Skeletal muscle satellite cell (primary cell): ENCODE results near the gene DCP1A.

Experiments
- H3K27me3 ChIP-seq: 2 replicates; pipeline ENCODE4 v1.7.0; 2013; ENCODE audit warnings: low read length; ENCODE audit not compliant: control insufficient read depth, insufficient read depth
- H3K36me3 ChIP-seq: 2 replicates; pipeline ENCODE4 v1.7.0; 2013; ENCODE audit warnings: mild to moderate bottlenecking, control low read depth, low read length; ENCODE audit not compliant: insufficient read depth
- H3K4me1 ChIP-seq: 2 replicates; pipeline ENCODE4 v1.7.0; 2013; ENCODE audit warnings: low read length; ENCODE audit not compliant: control insufficient read depth, insufficient read depth
- H3K4me2 ChIP-seq: 2 replicates; pipeline ENCODE4 v1.7.0; 2013; ENCODE audit warnings: mild to moderate bottlenecking, low read length
- H3K4me3 ChIP-seq: 2 replicates; pipeline ENCODE4 v1.7.0; 2013; ENCODE audit warnings: low read length
- H3K9ac ChIP-seq: 2 replicates; pipeline ENCODE4 v1.7.0; 2013; ENCODE audit warnings: mild to moderate bottlenecking, low read depth, low read length, moderate library complexity
- H3K9me3 ChIP-seq: replicated peaks from 2 replicates; pipeline ENCODE4 v1.7.0; 2013; ENCODE audit warnings: mild to moderate bottlenecking, control low read depth, low read length

Gene DCP1A

GRCh38 chr3:53263907-53264306, 83.4 kb downstream of the DCP1A start:
- Histone ChIP-seq H3K9ac (no peak overlapping the region), H3K4me3 (no peak overlapping the region), H3K4me1 (peaks cover 4% of the 10 kb centered on the region), H3K4me2 (no peak overlapping the region), H3K27me3 (no peaks in the 10 kb centered on the region), H3K36me3 (no peaks in the 10 kb centered on the region), H3K9me3 (no peaks in the 10 kb centered on the region)

GRCh38 chr3:53261712-53262111, 85.6 kb downstream of the DCP1A start:
- H3K36me3 ChIP-seq, result no peaks in the 10 kb centered on the region
- H3K4me2 ChIP-seq, result no peak overlapping the region
- H3K4me1 ChIP-seq, result peaks cover 4% of the 10 kb centered on the region
- no peak overlapping the region for H3K4me3 ChIP-seq
- no peak overlapping the region for H3K9ac ChIP-seq
- H3K27me3 ChIP-seq, result no peaks in the 10 kb centered on the region
- no peaks in the 10 kb centered on the region for H3K9me3 ChIP-seq

GRCh38 chr3:53260286-53260785, 87.0 kb downstream of the DCP1A start:
- Histone ChIP-seq H3K9ac (no peak overlapping the region), H3K4me1 (peaks cover 4% of the 10 kb centered on the region), H3K4me3 (no peak overlapping the region), H3K36me3 (no peaks in the 10 kb centered on the region), H3K9me3 (no peaks in the 10 kb centered on the region), H3K27me3 (no peaks in the 10 kb centered on the region), H3K4me2 (no peak overlapping the region)

GRCh38 chr3:53259427-53260259, 87.7 kb downstream of the DCP1A start:
- Histone ChIP-seq H3K9ac (no peak overlapping the region), H3K27me3 (no peaks in the 10 kb centered on the region), H3K36me3 (no peaks in the 10 kb centered on the region), H3K9me3 (no peaks in the 10 kb centered on the region), H3K4me3 (no peak overlapping the region), H3K4me2 (no peak overlapping the region), H3K4me1 (peaks cover 4% of the 10 kb centered on the region)

- H3K9me3 ChIP-seq, result no peaks in the 10 kb centered on the region
- H3K4me2 ChIP-seq, result no peak overlapping the region
- no peak overlapping the region for H3K9ac ChIP-seq
- no peaks in the 10 kb centered on the region for H3K27me3 ChIP-seq
- H3K36me3 ChIP-seq, result peaks cover under 1% of the 10 kb centered on the region
- no peak overlapping the region for H3K4me3 ChIP-seq
- peaks cover 7% of the 10 kb centered on the region for H3K4me1 ChIP-seq
These were observed 88.5 kb downstream of the DCP1A start for GRCh38 chr3:53258600-53259426.

GRCh38 chr3:53257465-53257864, 89.9 kb downstream of the DCP1A start:
- Histone ChIP-seq H3K27me3 (no peaks in the 10 kb centered on the region), H3K9me3 (no peaks in the 10 kb centered on the region), H3K4me3 (no peak overlapping the region), H3K4me1 (peaks cover 16% of the 10 kb centered on the region), H3K4me2 (no peak overlapping the region), H3K36me3 (peaks cover 7% of the 10 kb centered on the region), H3K9ac (no peak overlapping the region)

GRCh38 chr3:53256704-53257055, 90.7 kb downstream of the DCP1A start:
- Histone ChIP-seq H3K36me3 (peaks cover 7% of the 10 kb centered on the region), H3K27me3 (no peaks in the 10 kb centered on the region), H3K9me3 (no peaks in the 10 kb centered on the region), H3K4me2 (no peak overlapping the region), H3K4me1 (peaks cover 16% of the 10 kb centered on the region), H3K4me3 (no peak overlapping the region), H3K9ac (no peak overlapping the region)

- peaks cover 20% of the 10 kb centered on the region for H3K4me1 ChIP-seq
These were observed 91.3 kb downstream of the DCP1A start, which contains the start of gene TKT for GRCh38 chr3:53255775-53256703. TSS of gene TKT (minus strand) at chr3:53256022. CDS start at chr3:53255942, 80 bp downstream.

GRCh38 chr3:53255423-53255774, 91.9 kb downstream of the DCP1A start:
- H3K4me2 ChIP-seq, result peak overlapping the region; percentile 92
- H3K36me3 ChIP-seq, result peaks cover 14% of the 10 kb centered on the region
- H3K9me3 ChIP-seq, result no peaks in the 10 kb centered on the region
- H3K27me3 ChIP-seq, result no peaks in the 10 kb centered on the region
- H3K9ac ChIP-seq, result peak overlapping the region; percentile 91
- H3K4me3 ChIP-seq, result peak overlapping the region; percentile 93
- peaks cover 25% of the 10 kb centered on the region for H3K4me1 ChIP-seq

More at GRCh38 chr3:53255775-53256703, 91.3 kb downstream of the DCP1A start, which contains the start of gene TKT:
- Histone ChIP-seq H3K4me2 (peak within 1 kb of the TSS; percentile 92), H3K9me3 (no peaks in the 10 kb centered on the region), H3K9ac (peak within 1 kb of the TSS; percentile 91), H3K4me3 (peak within 1 kb of the TSS; percentile 93), H3K36me3 (peaks cover 13% of the 10 kb centered on the region), H3K27me3 (no peaks in the 10 kb centered on the region)

- Histone ChIP-seq H3K36me3 (peaks cover 14% of the 10 kb centered on the region), H3K4me1 (peaks cover 30% of the 10 kb centered on the region), H3K9me3 (no peaks in the 10 kb centered on the region), H3K4me3 (peak overlapping the region; percentile 93), H3K27me3 (no peaks in the 10 kb centered on the region), H3K9ac (peak overlapping the region; percentile 91), H3K4me2 (peak overlapping the region; percentile 92)
These were observed 92.6 kb downstream of the DCP1A start for GRCh38 chr3:53254509-53255422.
